Hepatocyte (in vitro differentiated cells): ENCODE measurements around the gene DOCK4. TPM values are rescaled to one million over a fixed set of nuclear protein-coding genes. Genes with fewer than 3 reads are reported as not detected.

Experiments used
- DNase-seq: peaks from one replicate; pipeline ENCODE4 v3.0.0-alpha.2; 2016; ENCODE audit warnings: low spot score
- H2AFZ ChIP-seq: fragments of 200-600 bp; sonication (generic); 2 replicates; pipeline ENCODE4 v1.6.0; 2016; ENCODE audit warnings: antibody characterized with exemption, mild to moderate bottlenecking
- H3K27ac ChIP-seq: fragments of 200-600 bp; sonication (generic); 2 replicates; pipeline ENCODE4 v1.5.1; 2016; ENCODE audit warnings: mild to moderate bottlenecking
- H3K27me3 ChIP-seq: fragments of 200-600 bp; sonication (generic); 2 replicates; pipeline ENCODE4 v1.6.1; 2016
- H3K36me3 ChIP-seq: fragments of 200-600 bp; sonication (generic); replicated peaks from 2 replicates; pipeline ENCODE4 v1.5.1; 2016; ENCODE audit warnings: low read depth; ENCODE audit not compliant: insufficient read depth
- H3K4me1 ChIP-seq: fragments of 200-600 bp; sonication (generic); 2 replicates; pipeline ENCODE4 v1.5.1; 2016; ENCODE audit warnings: mild to moderate bottlenecking, moderate library complexity; ENCODE audit not compliant: insufficient read depth
- H3K4me2 ChIP-seq: fragments of 200-600 bp; sonication (generic); 2 replicates; pipeline ENCODE4 v1.6.0; 2016
- H3K4me3 ChIP-seq: fragments of 200-600 bp; sonication (generic); 2 replicates; pipeline ENCODE4 v1.5.1; 2016; ENCODE audit warnings: mild to moderate bottlenecking
- H3K79me2 ChIP-seq: fragments of 200-600 bp; sonication (generic); 2 replicates; pipeline ENCODE4 v1.6.0; 2017; ENCODE audit warnings: mild to moderate bottlenecking
- H3K9me2 ChIP-seq: fragments of 200-600 bp; sonication (generic); replicated peaks from 2 replicates; pipeline ENCODE4 v1.6.0; 2017; ENCODE audit warnings: mild to moderate bottlenecking; ENCODE audit not compliant: insufficient read depth
- H3K9me3 ChIP-seq: fragments of 200-600 bp; sonication (generic); 2 replicates; pipeline ENCODE4 v1.5.1; 2016; ENCODE audit warnings: low read depth, mild to moderate bottlenecking
- H4K20me1 ChIP-seq: fragments of 200-600 bp; sonication (generic); 2 replicates; pipeline ENCODE4 v1.6.0; 2016; ENCODE audit warnings: mild to moderate bottlenecking; ENCODE audit not compliant: insufficient read depth, poor library complexity, severe bottlenecking
- EZH2 ChIP-seq: fragments of 200-600 bp; sonication (generic); IDR thresholded peaks from 2 replicates; pipeline ENCODE4 v1.6.1; 2016; ENCODE audit warnings: antibody characterized with exemption, mild to moderate bottlenecking, borderline replicate concordance
- EZH2phosphoT487 ChIP-seq: fragments of 200-600 bp; sonication (generic); IDR thresholded peaks from one replicate; pipeline ENCODE4 v1.6.1; 2018; ENCODE audit warnings: antibody characterized with exemption, mild to moderate bottlenecking, low read depth, moderate library complexity; ENCODE audit not compliant: unreplicated experiment, severe bottlenecking
- WGBS: methylation state at CpG from one replicate; pipeline ENCODE4 v1.1.6; 2016; ENCODE audit warnings: low lambda C conversion rate; ENCODE audit errors: missing lambda C conversion rate; 5-methylcytosine and 5-hydroxymethylcytosine counted together
- polyA plus RNA-seq: library from polyadenylated mRNA; unstranded; fragments of >200 nt; fragmentation: Nextera tagmentation; extraction: Ambion mirVana; gene quantifications from 2 replicates; pipeline ENCODE4 v1.2.1, GENCODE V29; 2016
- total RNA-seq: library from RNA; depleted of rRNA; stranded (reverse); fragments of >200 nt; gene quantifications from 2 replicates; pipeline ENCODE4 v1.2.3, GENCODE V29; 2014
- TF ChIP-seq, protein P1 (sequence below): fragments of 200-600 bp; sonication (generic); IDR thresholded peaks from 2 replicates; pipeline ENCODE4 v1.5.1; 2016; ENCODE audit warnings: antibody characterized with exemption, mild to moderate bottlenecking; ENCODE audit not compliant: poor library complexity

The DOCK4 gene
- total and polyA plus RNA-seq, 2 experiments from 2014 or later = 4.4 to 22.9 TPM

DNA sequence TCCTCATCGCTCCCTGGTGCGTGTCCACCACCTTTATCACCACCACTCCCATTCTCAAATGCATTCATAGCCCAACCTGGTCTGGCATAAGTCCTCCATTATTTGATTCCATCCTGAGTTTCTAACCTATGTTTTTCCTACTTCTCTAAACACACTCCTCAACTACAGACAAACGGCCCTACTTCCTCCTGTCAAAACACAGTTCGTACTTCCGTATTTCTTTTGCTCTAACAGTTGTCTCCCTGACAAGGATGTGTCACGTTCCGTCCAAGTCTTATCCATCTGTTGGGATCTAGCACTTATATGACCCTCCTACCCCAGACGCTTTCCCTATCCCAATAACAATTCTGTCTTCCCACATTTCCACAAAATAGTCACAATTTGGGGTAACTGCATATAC, 46.8 kb downstream of the DOCK4 start:
- Histone ChIP-seq H4K20me1 (peaks cover 2% of the 10 kb centered on the region), H2AFZ (no peak overlapping the region), H3K27me3 (no peaks in the 10 kb centered on the region), H3K4me3 (no peak overlapping the region), H3K9me2 (no peaks in the 10 kb centered on the region), H3K36me3 (no peaks in the 10 kb centered on the region), H3K27ac (no peak overlapping the region), H3K4me1 (peaks cover 34% of the 10 kb centered on the region), H3K4me2 (no peak overlapping the region), H3K79me2 (peaks cover 33% of the 10 kb centered on the region), H3K9me3 (no peaks in the 10 kb centered on the region)
- DNase-seq = no peak
- TF ChIP-seq EZH2phosphoT487 = no peak
- no peak for TF ChIP-seq EZH2
- TF ChIP-seq, protein P1, sequence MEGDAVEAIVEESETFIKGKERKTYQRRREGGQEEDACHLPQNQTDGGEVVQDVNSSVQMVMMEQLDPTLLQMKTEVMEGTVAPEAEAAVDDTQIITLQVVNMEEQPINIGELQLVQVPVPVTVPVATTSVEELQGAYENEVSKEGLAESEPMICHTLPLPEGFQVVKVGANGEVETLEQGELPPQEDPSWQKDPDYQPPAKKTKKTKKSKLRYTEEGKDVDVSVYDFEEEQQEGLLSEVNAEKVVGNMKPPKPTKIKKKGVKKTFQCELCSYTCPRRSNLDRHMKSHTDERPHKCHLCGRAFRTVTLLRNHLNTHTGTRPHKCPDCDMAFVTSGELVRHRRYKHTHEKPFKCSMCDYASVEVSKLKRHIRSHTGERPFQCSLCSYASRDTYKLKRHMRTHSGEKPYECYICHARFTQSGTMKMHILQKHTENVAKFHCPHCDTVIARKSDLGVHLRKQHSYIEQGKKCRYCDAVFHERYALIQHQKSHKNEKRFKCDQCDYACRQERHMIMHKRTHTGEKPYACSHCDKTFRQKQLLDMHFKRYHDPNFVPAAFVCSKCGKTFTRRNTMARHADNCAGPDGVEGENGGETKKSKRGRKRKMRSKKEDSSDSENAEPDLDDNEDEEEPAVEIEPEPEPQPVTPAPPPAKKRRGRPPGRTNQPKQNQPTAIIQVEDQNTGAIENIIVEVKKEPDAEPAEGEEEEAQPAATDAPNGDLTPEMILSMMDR = no peak
- 96% methylated on average over 8 of the region's 8 CpGs for WGBS

DNA sequence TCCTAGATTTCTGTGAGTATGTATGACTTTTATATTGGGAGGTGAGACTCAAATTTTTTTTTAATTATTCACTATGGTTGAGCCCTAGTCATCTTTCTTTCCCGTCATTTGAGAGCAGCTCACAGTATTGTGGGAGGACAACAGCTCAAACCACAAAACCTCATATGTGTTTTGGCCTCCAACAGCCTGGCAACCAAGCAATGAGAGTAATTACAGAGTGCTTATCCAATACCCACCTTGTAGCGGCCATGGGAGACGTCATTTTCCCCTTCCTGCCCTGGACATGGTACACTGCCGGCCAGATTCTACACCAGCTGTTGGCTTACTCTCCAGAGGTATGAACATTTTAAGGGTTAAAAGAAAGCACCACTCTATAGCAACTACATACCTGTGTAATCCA, 49.1 kb downstream of the DOCK4 start:
- no peaks in the 10 kb centered on the region for H3K9me2 ChIP-seq
- peaks cover 28% of the 10 kb centered on the region for H3K79me2 ChIP-seq
- WGBS = 87% methylated on average over 4 of the region's 4 CpGs
- no peak overlapping the region for H3K4me3 ChIP-seq
- H3K36me3 ChIP-seq = no peaks in the 10 kb centered on the region
- no peaks in the 10 kb centered on the region for H3K27me3 ChIP-seq
- peaks cover 21% of the 10 kb centered on the region for H3K4me1 ChIP-seq
- no peak overlapping the region for H3K27ac ChIP-seq
- H3K9me3 ChIP-seq = no peaks in the 10 kb centered on the region
- no peak overlapping the region for H2AFZ ChIP-seq
- peaks cover 2% of the 10 kb centered on the region for H4K20me1 ChIP-seq
- DNase-seq = no peak
- no peak for TF ChIP-seq EZH2phosphoT487
- no peak for TF ChIP-seq EZH2
- TF ChIP-seq, protein P1 = no peak
- no peak overlapping the region for H3K4me2 ChIP-seq

DNA sequence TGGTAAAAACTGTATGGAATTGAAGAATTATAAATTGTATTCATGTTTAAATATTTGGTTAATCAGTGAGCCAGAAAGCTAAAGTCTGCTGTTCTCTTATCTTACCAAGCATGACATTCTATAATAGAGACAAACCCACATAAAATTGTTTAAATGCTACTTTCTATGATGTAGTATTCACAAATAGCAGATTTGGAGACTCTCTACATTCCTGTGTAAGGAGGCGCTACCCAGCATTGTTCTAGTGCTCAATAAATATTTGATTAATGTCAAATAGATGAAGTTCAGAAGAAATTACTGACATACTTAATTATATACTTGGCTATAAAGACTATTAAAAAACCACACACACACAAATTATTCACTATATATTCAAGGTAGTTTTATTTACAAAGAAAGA, 49.8 kb downstream of the DOCK4 start:
- H3K9me2 ChIP-seq = no peaks in the 10 kb centered on the region
- H3K36me3 ChIP-seq = no peaks in the 10 kb centered on the region
- WGBS = 91% methylated on average over 1 of the region's 1 CpG
- H3K4me2 ChIP-seq = no peak overlapping the region
- H4K20me1 ChIP-seq = peaks cover 2% of the 10 kb centered on the region
- peaks cover 28% of the 10 kb centered on the region for H3K79me2 ChIP-seq
- no peak overlapping the region for H3K4me3 ChIP-seq
- H3K27ac ChIP-seq = no peak overlapping the region
- TF ChIP-seq, protein P1 = no peak
- TF ChIP-seq EZH2phosphoT487 (no peak), EZH2 (no peak)
- DNase-seq = no peak
- H3K4me1 ChIP-seq = peaks cover 15% of the 10 kb centered on the region
- no peak overlapping the region for H2AFZ ChIP-seq
- no peaks in the 10 kb centered on the region for H3K9me3 ChIP-seq
- no peaks in the 10 kb centered on the region for H3K27me3 ChIP-seq

DNA sequence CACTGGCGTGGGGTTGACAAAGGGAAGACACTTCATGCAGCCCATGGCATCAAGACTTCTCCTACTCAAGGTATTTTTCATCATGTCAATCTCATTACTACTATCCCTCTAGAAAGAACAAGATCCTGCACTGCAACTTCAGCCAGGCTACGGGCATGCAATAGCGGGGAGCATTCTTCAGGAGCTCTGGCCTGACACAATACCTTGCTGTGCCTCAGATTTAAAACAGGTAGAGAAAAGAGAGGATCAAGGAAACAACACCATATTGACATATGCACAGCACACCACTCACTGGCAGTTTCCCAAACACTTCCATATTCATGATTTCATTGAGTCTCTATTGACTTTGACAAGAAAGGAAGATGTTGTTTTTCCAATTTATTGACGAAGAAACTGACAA, 51.5 kb downstream of the DOCK4 start:
- WGBS = 81% methylated on average over 4 of the region's 4 CpGs
- Histone ChIP-seq H2AFZ (no peak overlapping the region), H3K9me3 (no peaks in the 10 kb centered on the region), H4K20me1 (no peaks in the 10 kb centered on the region), H3K36me3 (no peaks in the 10 kb centered on the region), H3K9me2 (no peaks in the 10 kb centered on the region), H3K4me3 (no peak overlapping the region), H3K4me1 (peaks cover 7% of the 10 kb centered on the region), H3K27ac (no peak overlapping the region), H3K4me2 (no peak overlapping the region), H3K79me2 (peaks cover 30% of the 10 kb centered on the region), H3K27me3 (no peaks in the 10 kb centered on the region)
- DNase-seq = no peak
- TF ChIP-seq EZH2 = no peak
- TF ChIP-seq, protein P1 = no peak
- TF ChIP-seq EZH2phosphoT487 = no peak
